HG02798 (cell line): Measurements from ENCODE around the gene SLC16A8.

Source experiments
- ATAC-seq: cut with Tn5 transposase; IDR thresholded peaks from one replicate; pipeline ENCODE4 v1.9.1; 2021; ENCODE audit warnings: mild to moderate bottlenecking; ENCODE audit not compliant: unreplicated experiment, poor library complexity

Gene SLC16A8

DNA sequence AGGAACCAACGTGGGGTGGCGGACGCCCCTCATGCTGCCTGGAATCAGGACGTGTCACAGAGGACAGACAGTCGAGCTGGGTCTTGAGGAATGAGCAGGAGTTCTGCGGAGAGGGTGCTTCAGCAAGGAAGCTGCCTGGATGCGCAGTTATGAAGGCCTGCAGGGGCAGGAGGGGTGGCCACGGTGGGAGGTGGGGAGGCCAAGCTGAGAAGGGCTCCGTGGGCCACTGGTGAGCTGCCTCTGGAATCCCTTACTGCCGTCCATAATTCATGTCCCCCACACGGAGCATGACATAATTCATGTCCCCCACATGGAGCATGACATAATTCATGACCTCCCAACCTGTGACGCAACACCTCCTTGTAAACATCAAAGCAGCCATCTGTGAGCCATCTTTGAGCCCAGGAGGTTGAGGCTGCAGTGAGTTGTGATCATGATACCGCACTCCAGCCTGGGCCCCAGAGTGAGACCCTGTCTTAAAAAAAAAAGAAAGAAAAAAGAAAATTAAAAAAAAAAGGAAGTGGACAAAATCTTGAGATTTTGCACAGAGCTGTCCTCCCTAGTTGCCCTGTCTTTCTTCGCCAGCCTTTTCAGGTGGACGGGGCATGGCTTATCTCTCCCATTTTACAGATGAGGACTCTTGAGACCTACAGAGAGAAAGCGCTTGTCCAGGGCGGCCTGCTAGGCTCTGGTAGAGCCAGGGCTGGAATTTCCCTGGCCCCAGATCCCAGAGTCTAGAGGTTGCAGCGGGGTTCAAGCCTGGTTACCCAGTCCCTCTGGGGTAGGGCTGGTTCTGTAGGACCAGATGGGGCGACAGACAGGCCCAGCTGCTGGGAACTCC lies 51.1 kb downstream of the SLC16A8 start:
- ATAC-seq = no peak

DNA sequence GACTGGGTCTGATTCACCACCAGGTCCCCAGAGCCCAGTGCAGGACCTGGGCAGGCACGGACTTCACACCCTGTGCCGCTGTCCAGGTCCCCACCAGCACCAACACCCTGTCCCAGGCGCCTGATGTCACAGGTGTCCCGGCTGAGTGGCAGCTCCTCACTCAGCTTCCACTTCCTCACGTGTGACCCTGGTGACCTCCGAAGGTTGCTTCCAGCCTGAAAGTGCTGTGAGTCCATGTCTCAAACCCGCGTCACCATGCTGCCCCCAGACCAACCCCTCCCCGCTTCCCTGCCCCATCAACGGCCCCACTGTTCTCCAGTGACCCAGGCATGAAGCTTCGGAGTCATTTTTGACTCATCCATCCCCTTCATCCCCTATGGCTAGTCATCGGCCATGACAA lies 52.5 kb downstream of the SLC16A8 start:
- no peak for ATAC-seq

DNA sequence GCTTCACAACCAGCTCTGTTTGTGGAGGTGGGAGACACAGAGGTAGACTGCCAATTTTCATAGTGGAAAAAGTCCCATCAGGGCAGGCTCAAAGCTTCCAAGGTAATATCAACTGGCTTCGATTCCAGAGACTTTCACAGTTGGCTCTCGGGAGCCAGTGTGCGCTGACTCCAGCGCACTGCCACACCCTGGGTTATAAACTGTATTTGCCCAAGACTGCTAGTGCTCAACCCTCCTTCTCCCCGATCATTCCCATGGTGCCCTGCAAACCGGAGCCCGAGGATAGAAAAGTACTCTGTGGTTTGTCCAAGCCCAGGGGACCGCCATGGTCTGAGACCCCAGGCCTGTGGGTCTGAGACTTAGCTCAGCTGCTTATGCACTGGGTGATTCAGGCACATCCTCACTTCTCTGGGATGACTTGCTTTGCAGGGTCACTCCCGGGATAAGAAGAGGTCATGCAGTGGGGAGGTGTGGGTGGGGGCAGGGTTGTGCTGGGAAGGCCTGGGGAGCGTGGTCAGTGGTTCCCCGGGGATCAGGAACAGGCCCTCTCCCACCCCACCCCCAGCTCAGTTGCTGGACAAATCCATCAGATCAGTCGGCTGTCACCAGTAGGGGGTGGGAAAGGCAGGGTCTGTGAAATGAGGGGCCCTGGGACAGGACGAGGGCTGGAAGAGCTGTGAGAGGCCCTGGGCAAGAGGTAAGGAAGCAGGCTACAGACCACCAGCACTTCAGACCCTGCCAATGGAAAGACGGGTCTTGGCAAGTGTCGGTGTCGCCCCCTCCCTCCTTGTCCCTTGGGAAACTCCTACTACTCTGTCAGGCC lies 53.5 kb downstream of the SLC16A8 start:
- ATAC-seq = no peak

DNA sequence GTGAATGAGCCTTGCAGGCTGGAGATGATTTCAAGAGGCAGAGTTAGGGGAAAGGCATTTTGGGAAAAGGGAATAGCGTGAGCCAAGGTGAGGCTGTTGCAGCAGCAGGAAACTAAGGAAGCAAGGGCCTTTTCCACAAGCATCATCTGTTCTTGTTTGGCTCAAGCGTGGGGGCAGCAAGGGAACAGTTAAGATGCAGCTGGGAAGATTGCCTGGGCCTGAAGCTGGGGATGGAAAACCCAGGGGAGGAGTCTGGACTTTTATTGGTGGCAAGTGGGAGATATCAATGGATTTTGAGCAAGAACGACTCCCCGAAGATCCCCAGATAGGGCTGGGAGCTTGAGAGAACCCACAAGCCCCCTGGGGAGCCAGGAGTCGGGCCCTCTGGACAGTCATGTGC lies 54.1 kb downstream of the SLC16A8 start:
- ATAC-seq = no peak

DNA sequence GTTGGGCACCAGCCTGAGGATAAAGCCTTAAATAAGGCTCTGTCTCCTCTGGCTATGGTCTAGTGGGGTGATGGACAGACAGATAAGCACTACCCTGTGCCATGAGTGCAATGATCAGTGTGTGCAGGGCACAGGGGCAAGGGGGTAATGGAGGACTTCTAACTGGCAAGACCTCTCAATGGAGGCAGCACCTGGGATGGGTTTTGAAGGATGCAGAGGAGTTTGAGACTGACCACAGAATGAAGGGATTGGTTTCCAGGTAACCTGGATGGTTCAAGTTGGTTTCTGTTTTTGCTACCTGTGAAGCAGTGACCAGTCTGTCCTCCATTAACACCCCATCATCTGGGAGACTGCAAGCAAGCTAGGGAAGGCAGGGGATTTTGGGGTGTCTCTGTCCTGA lies 54.6 kb downstream of the SLC16A8 start:
- ATAC-seq = no peak

DNA sequence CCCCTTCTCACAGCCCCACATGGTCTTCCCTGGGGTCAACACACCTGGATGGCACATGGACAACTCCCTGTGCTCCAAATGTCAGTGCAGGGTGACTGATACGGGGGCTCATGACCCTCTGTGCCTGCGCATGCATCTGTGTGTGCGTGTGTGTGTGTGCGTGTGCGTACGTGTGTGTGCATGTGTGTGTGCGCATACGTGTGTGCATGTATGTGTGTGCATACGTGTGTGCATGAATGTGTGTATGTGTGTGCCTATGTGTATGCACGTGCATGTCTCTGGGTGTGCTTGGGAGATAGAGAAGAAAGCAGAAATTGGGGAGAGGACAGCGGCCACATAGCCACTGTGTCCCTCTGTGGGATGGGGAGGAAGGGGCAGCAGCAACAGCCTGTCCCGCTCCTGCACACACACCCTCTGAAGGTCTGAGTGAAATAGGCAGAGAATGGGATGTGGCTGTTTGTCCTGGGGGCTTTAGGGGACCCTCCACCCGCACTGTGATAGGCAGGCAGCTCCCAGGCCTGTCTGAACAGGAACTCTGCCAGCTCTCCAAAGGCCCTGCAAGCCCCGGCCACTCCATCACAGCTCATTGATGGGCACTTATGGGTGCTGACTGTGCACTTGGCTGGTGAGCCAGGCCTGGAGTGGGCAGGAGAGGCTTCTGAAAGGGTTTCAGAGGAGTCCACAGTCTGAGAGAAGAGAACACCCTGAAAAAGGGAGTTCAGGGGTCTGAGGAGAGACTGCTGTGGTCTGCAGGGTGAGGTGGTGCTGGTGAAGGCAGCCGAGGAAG lies 55.4 kb downstream of the SLC16A8 start:
- no peak for ATAC-seq
